HG03571 (cell line): ENCODE results near the gene LRRK2.
"Not testable (repeated sequence)": the region's sequence is repeated elsewhere in the genome, so short reads cannot be mapped to it uniquely, and the experiment has no call there.

ENCODE experiments used
- ATAC-seq: cut with Tn5 transposase; IDR thresholded peaks from one replicate; pipeline ENCODE4 v1.9.1; 2021; ENCODE audit not compliant: unreplicated experiment

Gene LRRK2

DNA sequence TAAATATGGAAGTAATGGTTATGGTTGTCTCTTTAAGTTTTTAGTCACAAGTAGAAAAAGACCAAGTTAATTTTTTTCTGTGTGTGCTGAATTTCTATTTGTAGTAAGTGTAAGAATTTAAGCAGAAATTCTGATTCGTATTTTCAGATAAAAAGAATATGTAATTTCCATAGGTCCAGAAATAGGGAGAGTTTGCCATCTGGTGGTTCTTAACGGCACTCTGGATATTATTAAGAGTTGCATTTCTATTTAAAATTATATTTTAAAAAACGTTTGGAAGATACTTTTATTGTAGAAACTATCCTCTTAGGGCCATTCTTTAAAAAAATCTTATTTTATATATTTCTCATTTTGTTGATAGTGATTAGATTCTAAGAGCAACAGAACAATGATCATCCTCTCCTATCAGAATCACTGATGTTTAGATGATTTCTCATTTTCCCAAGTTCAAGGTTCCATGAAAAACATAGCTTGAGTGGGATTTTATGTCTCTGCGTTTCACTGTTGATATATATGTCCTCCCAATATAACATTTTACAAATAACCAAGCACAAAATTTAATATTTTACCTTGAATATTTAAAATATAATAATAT is 88.3 kb downstream of the LRRK2 start:
- ATAC-seq = no peak

DNA sequence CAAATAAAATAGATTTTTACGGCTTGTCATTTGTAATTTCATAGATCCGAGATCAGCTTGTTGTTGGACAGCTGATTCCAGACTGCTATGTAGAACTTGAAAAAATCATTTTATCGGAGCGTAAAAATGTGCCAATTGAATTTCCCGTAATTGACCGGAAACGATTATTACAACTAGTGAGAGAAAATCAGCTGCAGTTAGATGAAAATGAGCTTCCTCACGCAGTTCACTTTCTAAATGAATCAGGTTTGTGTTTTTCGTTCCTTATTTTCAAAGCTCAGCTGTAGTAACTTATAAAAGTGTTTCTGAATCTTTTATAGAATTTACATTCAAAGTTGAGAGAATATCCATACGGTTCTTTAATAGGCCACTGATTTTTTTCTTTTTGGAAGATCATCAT is 89.1 kb downstream of the LRRK2 start:
- peak; percentile 80 for ATAC-seq

DNA sequence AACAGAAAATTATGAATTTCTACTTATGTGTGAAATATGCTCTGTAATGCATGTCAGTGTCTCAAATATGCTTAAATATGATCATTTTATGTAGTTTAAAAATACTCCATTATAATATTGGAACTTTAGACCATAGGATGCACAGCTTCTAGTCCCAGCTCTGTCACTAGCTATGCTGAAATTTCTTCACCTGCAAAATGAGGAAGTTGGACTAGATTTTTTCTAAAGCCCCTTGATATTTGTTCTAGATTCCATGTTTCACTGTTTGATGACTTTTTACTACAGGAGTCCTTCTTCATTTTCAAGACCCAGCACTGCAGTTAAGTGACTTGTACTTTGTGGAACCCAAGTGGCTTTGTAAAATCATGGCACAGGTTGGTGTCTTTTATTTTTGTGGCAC is 90.1 kb downstream of the LRRK2 start:
- no peak for ATAC-seq

DNA sequence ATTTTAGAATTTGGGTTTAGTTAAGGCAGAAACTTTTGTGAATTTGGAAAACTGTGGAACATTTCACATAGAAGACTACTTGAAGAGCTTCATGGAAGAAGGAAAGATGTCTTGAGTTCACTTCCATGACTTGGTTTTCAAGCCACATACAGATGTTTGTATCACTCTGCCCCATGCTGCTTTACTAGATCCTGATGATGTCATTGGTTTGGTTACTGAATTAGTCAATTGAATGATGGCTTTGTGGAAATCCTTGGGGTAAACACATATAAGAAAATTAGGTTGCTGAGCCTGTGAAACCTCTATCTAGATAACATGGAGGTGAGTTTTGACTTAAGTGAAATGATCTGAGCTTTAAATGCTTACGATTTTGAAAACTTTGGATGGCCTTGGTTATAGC is 90.6 kb downstream of the LRRK2 start:
- no peak for ATAC-seq

DNA sequence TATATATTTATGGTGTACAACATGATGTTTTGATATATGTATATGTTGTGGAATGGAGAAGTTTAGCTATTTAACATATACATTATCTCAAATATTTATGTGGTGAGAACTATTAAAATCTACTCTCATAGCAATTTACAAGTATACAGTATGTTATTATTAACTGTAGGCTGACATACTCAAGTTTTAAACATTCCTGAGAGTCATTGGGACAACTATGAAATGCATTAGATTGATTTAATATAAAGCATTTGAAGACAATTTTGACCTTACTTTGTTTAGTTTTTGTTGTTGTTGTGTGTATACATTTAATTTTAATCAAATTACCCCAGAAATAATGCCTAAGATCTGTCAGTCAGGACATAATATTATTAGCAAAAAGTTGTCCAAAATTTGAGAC is 99.5 kb downstream of the LRRK2 start:
- no peak for ATAC-seq

DNA sequence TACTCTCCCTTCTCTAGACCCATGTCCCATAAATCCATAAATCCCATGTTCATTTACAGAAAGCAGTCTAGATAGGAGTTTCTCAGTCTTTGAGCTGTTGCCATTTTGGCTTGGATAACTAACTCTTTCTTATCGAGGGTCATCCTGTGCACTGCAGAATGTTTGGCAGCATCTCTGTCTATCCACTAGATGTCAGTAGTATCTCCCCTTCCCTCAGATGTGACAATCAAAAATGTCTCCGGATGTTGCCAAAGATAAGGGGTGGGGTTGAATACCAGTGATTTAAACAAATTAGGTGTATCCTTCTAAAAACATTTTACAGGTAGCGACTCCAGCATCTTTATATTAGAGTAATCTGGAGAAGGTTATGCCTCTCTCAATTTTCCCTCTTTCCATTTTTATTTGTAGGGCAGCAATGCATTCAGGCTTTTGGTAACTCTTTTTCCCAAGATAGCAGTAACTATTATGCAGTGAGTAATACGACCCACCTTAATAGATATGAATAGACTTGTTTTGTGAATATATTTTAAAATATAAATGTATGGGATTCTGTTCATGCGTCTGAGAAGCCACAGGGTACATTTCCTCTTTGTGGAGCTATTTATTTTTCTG is 100.7 kb downstream of the LRRK2 start:
- ATAC-seq = peak; percentile 82

DNA sequence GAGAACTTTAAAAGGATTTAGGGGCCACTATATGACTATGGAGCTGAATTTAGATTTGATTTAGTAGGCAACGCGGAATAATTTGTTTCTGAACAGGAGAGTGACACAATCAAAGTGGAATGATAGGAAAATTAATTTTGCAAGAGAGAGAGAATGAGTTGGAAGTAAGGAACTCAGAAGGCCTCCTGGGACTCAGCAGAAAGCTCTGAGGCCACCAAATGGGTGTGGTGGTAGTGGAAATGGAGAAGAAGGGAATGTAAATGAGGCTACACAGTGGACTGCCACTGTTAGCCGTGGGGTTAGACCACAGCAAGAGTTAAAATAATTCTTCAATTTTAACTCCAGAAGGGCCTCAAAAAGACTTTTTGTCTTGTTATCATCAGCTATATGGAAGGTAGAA is 102.7 kb downstream of the LRRK2 start:
- ATAC-seq = no peak

DNA sequence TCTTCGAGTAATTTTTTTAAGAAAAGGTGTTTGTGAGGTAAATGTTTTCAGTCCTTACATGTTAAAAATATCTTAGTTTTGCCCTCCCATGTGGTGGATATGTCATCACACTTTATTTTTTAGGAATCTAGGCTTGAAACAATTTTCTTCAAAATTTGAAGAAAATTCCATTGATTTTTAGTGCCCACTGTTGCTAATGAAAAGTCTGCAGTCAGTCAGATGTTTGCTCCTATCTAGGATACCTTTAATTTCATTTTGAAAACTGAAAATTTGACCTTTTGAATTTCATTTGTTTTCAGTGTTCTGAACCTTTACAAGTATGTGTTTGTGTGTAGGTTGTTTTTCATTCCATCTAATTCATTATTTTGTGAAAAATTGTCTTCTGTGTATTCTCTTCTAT is 105.4 kb downstream of the LRRK2 start:
- no peak for ATAC-seq

DNA sequence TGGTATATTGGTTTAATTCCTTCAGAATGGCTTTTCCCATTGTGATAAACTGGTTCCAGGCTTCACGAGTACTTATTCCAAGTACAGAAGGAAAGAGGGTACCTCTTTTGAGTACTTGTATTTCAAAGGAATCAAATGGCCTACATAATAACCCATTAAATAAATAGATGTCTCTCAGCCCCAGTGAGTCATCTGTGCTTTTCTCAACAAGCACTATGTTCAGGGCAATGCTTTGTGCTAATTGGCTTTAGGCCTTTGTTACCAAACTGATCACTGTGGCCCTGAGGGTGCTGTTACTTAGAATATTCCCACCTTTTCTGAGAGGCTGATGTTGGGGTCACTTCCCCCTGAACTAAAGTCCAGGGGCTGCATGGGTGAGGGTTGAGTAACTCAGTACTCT is 107.1 kb downstream of the LRRK2 start:
- no peak for ATAC-seq

DNA sequence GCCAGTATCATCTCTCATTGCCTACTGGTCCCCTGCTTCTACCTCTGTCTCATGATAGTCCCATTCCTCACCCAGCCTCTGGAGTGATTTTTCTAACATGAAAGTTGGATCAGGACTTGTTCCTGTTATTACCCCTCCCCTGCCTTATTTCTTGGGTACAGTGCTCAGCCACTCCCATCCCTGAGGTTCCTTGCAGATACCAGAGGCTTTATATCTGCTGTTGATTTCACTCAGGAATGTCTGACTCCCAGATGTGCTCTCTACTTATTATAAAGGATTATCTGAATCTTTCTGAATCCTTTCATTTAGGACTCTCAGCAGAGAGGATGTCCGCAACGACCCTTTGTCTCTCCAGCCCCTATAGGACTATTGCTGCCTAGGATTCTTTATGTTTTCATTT is 111.2 kb downstream of the LRRK2 start:
- no peak for ATAC-seq

DNA sequence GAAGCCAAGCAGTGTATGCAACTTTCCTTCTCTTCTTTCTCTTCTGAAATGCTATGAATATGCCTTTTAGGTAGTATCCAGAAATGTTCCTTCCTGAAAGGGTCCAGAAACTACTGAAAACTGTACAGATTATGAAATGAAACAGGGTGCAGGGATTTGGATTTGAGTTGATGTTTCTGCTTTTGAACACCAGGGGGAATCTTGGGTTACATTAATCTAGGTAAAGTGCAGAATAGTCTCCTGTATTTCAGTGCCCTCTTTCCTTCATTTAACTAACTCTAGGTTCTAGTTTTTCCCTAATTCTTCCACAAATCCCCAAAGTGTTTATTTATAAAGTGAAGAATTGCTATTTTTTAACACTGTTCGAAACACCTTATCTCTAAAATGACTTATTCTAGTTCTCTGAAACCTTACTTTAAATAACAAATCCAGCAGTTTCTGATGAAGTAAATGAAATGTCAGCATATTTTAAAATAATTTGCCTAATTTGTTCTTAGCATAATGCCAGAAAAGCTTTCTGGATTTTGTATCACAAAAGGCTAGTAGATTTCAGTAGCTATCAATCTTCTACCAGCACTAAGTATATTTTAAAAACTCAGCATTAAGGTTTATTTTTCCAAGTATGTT is 111.9 kb downstream of the LRRK2 start:
- no peak for ATAC-seq

DNA sequence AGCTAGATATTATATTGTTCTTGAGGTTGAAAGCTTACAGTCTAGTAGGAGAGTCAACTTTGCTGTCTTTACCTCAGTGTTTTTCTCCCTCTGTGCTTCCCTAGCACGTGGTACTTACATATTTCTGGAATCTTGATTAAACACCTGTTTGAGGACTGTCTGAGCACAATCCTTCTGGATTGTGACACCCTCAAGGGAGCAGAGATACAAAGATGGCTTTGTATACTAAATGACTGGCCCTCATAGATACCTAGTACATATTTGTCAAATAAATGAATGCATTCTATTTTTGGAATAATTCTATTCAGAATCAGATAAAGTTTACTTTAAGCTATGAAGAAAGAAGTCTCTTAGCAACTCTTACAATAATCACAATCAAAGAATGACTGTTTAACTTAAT is 113.3 kb downstream of the LRRK2 start:
- no peak for ATAC-seq

DNA sequence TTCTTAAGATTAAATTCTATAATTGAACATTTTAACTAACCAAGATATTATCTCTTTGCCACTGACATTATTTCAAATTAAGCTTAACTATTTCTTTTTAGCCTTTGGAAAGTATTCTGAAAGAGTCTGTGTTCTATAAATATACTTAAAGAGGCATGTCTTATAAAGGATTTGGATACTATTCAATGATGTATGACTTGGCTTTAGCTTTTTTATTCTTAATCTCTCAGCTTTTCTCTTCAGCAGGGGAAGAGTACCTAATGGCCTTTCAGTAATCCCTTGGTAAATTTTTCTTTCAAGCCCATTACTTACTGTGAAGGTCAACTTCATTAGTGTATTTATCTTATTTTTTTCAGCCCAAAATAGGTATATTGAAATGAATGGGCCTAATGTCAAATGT is 113.8 kb downstream of the LRRK2 start:
- ATAC-seq = no peak

DNA sequence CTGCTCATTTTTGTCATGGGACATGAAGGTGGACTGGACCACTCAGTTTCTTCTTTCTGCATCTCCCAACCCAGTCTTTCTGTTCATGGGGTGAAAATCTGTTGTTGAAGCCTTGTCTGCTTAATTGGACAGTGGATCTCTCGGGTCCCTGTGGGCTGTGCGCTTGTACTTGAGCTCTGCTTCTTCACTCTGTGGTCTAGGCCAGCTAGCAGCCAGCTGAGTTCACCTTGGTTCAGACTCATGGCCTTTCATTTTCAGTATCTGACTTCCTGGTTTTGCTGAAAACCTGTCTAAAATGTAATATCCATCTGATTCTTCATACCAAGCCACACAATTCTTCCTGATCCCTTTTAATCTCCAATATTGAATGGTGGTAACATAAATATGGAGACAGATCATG is 117.2 kb downstream of the LRRK2 start:
- peak; percentile 66 for ATAC-seq

DNA sequence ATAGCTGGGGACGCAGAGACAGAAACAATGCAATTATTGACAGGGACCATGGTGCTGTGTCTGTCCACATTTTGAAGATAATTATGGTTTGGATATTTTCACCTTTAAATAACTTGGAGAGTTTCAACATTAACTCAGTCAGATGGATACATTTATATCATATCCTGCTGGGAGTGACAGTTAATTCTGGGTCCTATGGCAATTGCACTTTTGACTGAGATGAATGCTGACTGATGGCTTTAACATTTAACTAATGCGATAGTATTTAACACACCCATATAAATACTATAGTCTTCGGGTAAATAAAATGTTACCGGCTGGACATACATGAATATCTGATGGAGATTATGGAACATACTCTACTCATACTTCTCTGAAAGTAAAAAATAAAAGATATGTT is 118.3 kb downstream of the LRRK2 start:
- no peak for ATAC-seq

DNA sequence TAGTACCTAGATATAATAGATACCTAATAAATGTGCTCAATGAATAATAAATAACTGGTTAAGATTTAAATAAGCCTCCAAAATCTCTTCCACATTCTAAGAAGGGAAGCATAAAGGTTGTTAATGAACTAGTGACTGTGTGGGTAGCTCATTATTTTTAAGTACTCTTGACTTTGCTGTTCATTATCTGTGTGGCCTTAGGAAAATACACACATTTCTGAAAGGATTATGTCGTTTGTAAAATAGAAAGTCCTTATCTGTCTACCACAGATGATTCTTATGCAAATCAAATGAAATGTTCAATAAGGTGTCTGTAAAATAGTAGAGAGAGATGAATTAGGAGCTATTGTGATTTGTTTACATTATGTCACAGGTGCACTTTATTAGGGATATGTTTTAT is 119.5 kb downstream of the LRRK2 start:
- no peak for ATAC-seq

DNA sequence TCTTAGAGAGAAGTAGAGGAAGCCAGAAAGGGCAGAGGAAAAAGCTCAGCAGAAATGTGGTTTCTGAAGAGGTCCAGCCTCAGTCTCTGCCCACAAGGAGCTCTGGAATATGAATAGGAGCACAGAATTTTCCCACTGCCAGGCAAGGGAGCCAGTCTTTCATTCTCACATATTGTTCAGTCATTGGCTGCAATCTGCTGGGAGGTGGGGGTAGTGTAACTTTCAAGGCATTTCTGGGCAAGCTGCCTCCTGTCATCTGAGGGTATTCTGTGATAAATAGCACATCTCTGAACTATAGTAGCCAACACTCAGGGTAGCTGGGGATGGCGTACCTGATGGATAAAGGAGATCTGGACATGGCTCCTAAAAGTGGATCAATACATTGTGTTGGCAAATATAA is 127.2 kb downstream of the LRRK2 start:
- ATAC-seq = no peak

DNA sequence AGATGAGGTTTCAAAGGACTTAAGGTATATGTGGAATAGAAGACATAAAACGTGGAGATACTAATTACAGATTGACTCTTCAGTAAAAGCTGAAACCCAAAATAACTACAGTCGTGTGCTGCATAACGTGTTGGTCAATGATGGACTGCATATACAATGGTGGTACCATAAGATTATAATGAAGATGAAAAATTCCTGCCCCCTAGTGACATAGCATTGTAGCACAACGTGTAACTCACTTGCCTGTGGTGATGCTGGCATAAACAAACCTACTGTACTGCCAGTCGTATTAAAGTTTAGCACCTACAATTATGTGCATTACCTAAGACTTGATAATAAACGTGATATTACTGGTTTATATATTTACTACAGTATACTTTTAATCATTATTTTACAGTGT is 150.3 kb downstream of the LRRK2 start:
- no peak for ATAC-seq

DNA sequence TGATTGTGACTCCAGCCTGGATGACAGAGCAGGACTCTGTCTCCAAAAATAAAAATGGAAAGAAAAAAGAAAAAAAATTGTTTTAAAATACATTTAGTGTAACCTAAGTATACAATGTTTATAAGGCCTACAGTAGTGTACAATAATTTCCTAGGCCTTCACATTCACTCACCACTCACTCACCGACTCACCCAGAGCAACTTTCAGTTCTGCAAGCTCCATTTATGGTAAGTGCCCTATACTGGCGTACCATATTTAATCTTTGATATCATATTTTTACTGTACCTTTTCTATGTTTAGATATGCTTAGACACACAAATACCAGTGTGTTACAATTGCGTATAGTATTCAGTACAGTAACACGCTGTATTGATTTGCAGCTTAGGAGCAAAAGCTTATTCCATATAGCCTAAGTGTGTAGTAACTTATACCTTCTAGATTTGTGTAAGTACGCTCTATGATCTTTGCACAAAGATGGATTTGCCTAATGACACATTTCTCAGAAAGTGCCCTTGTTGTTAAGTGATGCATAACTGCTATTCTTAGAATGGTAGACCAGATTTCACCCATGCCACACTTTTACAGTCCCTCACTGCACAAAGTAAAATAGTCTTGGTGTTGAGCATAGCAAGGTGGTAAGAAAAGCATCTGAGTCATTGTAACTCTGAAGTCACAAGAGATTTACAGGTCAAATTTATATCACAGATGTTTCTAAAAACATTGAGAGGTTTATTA is 151.9 kb downstream of the LRRK2 start:
- no peak for ATAC-seq

DNA sequence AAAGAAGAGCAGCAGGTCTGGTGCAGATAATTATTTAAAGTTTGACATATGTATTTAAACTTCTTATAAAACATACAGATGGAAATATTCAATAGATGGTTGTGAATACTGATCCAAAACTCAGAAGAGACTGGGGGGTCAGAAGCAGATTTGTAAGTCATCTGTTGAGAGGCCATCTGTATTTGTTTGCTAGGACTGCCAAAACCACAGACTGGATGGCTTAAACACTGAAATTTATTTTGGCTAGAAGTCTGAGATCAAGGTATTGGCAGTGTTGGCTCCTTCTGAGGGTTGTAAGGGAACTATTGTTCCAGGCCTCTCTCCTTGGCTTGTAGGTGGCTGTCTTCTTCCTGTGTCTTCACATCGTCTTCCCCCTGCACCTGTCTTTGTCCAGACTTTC is 153.9 kb downstream of the LRRK2 start:
- ATAC-seq = no peak

DNA sequence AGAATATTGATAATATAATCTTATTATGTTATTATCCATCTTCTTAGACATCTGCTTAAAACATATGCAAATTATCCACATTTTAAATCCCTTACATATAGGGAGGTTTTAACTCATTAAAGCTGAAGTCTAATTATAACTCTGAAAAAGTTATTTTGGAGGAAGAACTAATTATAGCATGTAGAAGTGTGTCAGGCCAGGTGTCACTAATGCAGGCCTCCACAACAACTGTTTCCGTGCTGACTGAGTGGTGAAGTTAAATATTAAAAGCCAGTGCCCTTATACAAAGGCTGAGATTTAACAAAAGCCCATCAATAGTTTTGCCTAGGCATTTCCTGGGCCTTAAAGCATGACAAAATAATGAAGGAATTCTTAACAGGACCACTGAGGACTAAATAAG is 157.4 kb downstream of the LRRK2 start:
- ATAC-seq = no peak

DNA sequence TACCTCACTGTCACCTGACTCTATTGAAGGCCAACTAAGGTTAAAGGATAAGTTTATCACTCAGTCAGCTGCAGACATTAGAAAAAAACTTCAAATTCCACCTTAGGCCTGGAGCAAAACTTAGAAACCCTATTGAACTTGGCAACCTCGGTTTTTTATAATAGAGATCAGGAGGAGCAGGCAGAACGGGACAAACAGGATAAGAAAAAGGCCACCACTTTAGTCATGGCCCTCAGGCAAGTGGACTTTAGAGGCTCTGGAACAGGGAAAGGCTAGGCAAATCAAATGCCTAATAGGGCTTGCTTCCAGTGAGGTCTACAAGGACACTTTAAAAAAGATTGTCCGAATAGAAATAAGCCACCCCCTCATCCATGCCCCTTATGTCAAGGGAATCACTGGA is 162.5 kb downstream of the LRRK2 start:
- not testable (repeated sequence) for ATAC-seq
